WTC11 (cell line): ENCODE measurements around the gene PTPRN2.
A peak's percentile ranks its signal among the peaks of the same experiment; 100 is the strongest.

Source experiments
- ATF2 ChIP-seq: sonication (generic); formaldehyde crosslinking; IDR thresholded peaks from 2 replicates; pipeline ENCODE4 v1.8.1; 2022; ENCODE audit warnings: low read depth, missing genetic modification reagents, borderline replicate concordance
- CREM ChIP-seq: sonication (generic); formaldehyde crosslinking; IDR thresholded peaks from 2 replicates; pipeline ENCODE4 v1.8.1; 2022; ENCODE audit warnings: mild to moderate bottlenecking, missing genetic modification reagents, moderate library complexity
- CTCF ChIP-seq: fragments of 200-600 bp; IDR thresholded peaks from 2 replicates; pipeline ENCODE4 v1.8.0; 2022; ENCODE audit warnings: antibody characterized with exemption
- E2F1 ChIP-seq: sonication (generic); formaldehyde crosslinking; IDR thresholded peaks from 2 replicates; pipeline ENCODE4 v1.8.0; 2022; ENCODE audit warnings: mild to moderate bottlenecking, missing genetic modification reagents
- E2F4 ChIP-seq: sonication (generic); formaldehyde crosslinking; IDR thresholded peaks from 2 replicates; pipeline ENCODE4 v1.8.1; 2022; ENCODE audit warnings: low read depth, mild to moderate bottlenecking, moderate library complexity, missing genetic modification reagents, borderline replicate concordance
- MAX ChIP-seq: sonication (generic); formaldehyde crosslinking; IDR thresholded peaks from 2 replicates; pipeline ENCODE4 v1.8.0; 2022; ENCODE audit warnings: mild to moderate bottlenecking, missing genetic modification reagents
- MLX ChIP-seq: sonication (generic); formaldehyde crosslinking; IDR thresholded peaks from 2 replicates; pipeline ENCODE4 v1.8.1; 2023; ENCODE audit warnings: mild to moderate bottlenecking, missing genetic modification reagents, moderate library complexity
- OVOL2 ChIP-seq: fragments of 250-450 bp; sonication (Bioruptor Pico); IDR thresholded peaks from 2 replicates; pipeline ENCODE4 v1.9.0; 2021; ENCODE audit warnings: mild to moderate bottlenecking, borderline replicate concordance
- PRDM15 ChIP-seq: sonication (generic); formaldehyde crosslinking; IDR thresholded peaks from 2 replicates; pipeline ENCODE4 v1.8.0; 2022; ENCODE audit warnings: missing genetic modification reagents
- RELA ChIP-seq: sonication (generic); formaldehyde crosslinking; IDR thresholded peaks from 2 replicates; pipeline ENCODE4 v1.8.1; 2022; ENCODE audit warnings: missing genetic modification reagents, mild to moderate bottlenecking, borderline replicate concordance
- SP1 ChIP-seq: sonication (generic); formaldehyde crosslinking; conservative IDR thresholded peaks from 2 replicates; pipeline ENCODE4 v1.8.1; 2022; ENCODE audit warnings: missing genetic modification reagents
- ZNF396 ChIP-seq: fragments of 250-450 bp; sonication (Bioruptor Pico); IDR thresholded peaks from 2 replicates; pipeline ENCODE4 v1.8.0; 2021; ENCODE audit warnings: mild to moderate bottlenecking, moderate library complexity, borderline replicate concordance

GRCh38 chr7:157595086-157595855 lies 992.4 kb downstream of the PTPRN2 start:
- TF ChIP-seq CTCF (no peak), ZNF396 (CRISPR knock-in tag) (no peak), RELA (CRISPR knock-in tag) (no peak), ATF2 (no peak), PRDM15 (CRISPR knock-in tag) (no peak), MLX (CRISPR knock-in tag) (no peak), E2F4 (CRISPR knock-in tag) (no peak), MAX (0 out of 2 replicates have a peak, but pooled peaks have one; percentile 29), E2F1 (CRISPR knock-in tag) (no peak), SP1 (CRISPR knock-in tag) (no peak), CREM (CRISPR knock-in tag) (no peak), OVOL2 (CRISPR knock-in tag) (no peak)
